ENCODE data around the gene ZNF365.
"Not testable (repeated sequence)": the region's sequence is repeated elsewhere in the genome, so short reads cannot be mapped to it uniquely, and the experiment has no call there.

The ZNF365 gene

GRCh38 chr10:62402508-62402907 lies 28.3 kb downstream of the ZNF365 start:
- H3K27me3 Mint-ChIP-seq: no peaks in the 10 kb centered on the region
- H3K9me3 Mint-ChIP-seq: peaks cover 4% of the 10 kb centered on the region
- no peak overlapping the region for H3K27ac Mint-ChIP-seq (ENCODE audit: low read depth)
- H3K36me3 Mint-ChIP-seq (ENCODE audit: insufficient read depth): peaks cover 4% of the 10 kb centered on the region
- no peaks in the 10 kb centered on the region for H3K4me1 Mint-ChIP-seq
- DNase-seq (ENCODE audit: low spot score in 2 of 2) (no peak), ATAC-seq (replicated peaks; ENCODE audit: extremely low read depth, poor library complexity, severe bottlenecking) (no peak)
- H3K4me3 Mint-ChIP-seq: no peak overlapping the region

- H3K4me3 Mint-ChIP-seq; H3K27ac Mint-ChIP-seq (ENCODE audit: low read depth); DNase-seq (ENCODE audit: low spot score in 2 of 2); H3K4me1 Mint-ChIP-seq; H3K36me3 Mint-ChIP-seq (ENCODE audit: insufficient read depth); ATAC-seq (replicated peaks; ENCODE audit: extremely low read depth, poor library complexity, severe bottlenecking): not testable (repeated sequence)
- H3K27me3 Mint-ChIP-seq: peaks cover 14% of the 10 kb centered on the region
- peaks cover 21% of the 10 kb centered on the region for H3K9me3 Mint-ChIP-seq
Measured at GRCh38 chr10:62410528-62410927, 36.4 kb downstream of the ZNF365 start.

GRCh38 chr10:62410934-62411333 lies 36.8 kb downstream of the ZNF365 start:
- not testable (repeated sequence) for H3K4me3 Mint-ChIP-seq; H3K27ac Mint-ChIP-seq (ENCODE audit: low read depth); DNase-seq (ENCODE audit: low spot score in 2 of 2); H3K4me1 Mint-ChIP-seq; H3K36me3 Mint-ChIP-seq (ENCODE audit: insufficient read depth); ATAC-seq (replicated peaks; ENCODE audit: extremely low read depth, poor library complexity, severe bottlenecking)
- peaks cover 21% of the 10 kb centered on the region for H3K9me3 Mint-ChIP-seq
- H3K27me3 Mint-ChIP-seq: peaks cover 18% of the 10 kb centered on the region

- Mint-ChIP-seq H3K36me3 (ENCODE audit: insufficient read depth) (peaks cover 2% of the 10 kb centered on the region), H3K27ac (ENCODE audit: low read depth) (no peak overlapping the region), H3K4me1 (no peaks in the 10 kb centered on the region), H3K9me3 (peaks cover 14% of the 10 kb centered on the region), H3K4me3 (no peak overlapping the region), H3K27me3 (peaks cover 23% of the 10 kb centered on the region)
- DNase-seq (ENCODE audit: low spot score in 2 of 2) (no peak), ATAC-seq (replicated peaks; ENCODE audit: extremely low read depth, poor library complexity, severe bottlenecking) (no peak)
Measured at GRCh38 chr10:62413048-62413447, 38.9 kb downstream of the ZNF365 start.

- no peak overlapping the region for H3K4me3 Mint-ChIP-seq
- H3K4me1 Mint-ChIP-seq: no peaks in the 10 kb centered on the region
- DNase-seq (ENCODE audit: low spot score in 2 of 2) (no peak), ATAC-seq (replicated peaks; ENCODE audit: extremely low read depth, poor library complexity, severe bottlenecking) (no peak)
- peaks cover 23% of the 10 kb centered on the region for H3K27me3 Mint-ChIP-seq
- H3K36me3 Mint-ChIP-seq (ENCODE audit: insufficient read depth): peaks cover 2% of the 10 kb centered on the region
- H3K9me3 Mint-ChIP-seq: peaks cover 11% of the 10 kb centered on the region
- no peak overlapping the region for H3K27ac Mint-ChIP-seq (ENCODE audit: low read depth)
Measured at GRCh38 chr10:62413652-62414051, 39.5 kb downstream of the ZNF365 start.

- peaks cover 23% of the 10 kb centered on the region for H3K27me3 Mint-ChIP-seq
- H3K4me3 Mint-ChIP-seq: no peak overlapping the region
- ATAC-seq (replicated peaks; ENCODE audit: extremely low read depth, poor library complexity, severe bottlenecking): no peak
- DNase-seq (ENCODE audit: low spot score in 2 of 2): no peak
- H3K27ac Mint-ChIP-seq (ENCODE audit: low read depth): no peak overlapping the region
- peaks cover 2% of the 10 kb centered on the region for H3K36me3 Mint-ChIP-seq (ENCODE audit: insufficient read depth)
- peaks cover 11% of the 10 kb centered on the region for H3K9me3 Mint-ChIP-seq
- no peaks in the 10 kb centered on the region for H3K4me1 Mint-ChIP-seq
Measured at GRCh38 chr10:62414359-62414758, 40.2 kb downstream of the ZNF365 start.

- Mint-ChIP-seq H3K4me1 (no peaks in the 10 kb centered on the region), H3K27me3 (no peaks in the 10 kb centered on the region), H3K9me3 (no peaks in the 10 kb centered on the region), H3K27ac (ENCODE audit: low read depth) (no peak overlapping the region), H3K4me3 (no peak overlapping the region), H3K36me3 (ENCODE audit: insufficient read depth) (no peaks in the 10 kb centered on the region)
- no peak for ATAC-seq (replicated peaks; ENCODE audit: extremely low read depth, poor library complexity, severe bottlenecking)
- DNase-seq (ENCODE audit: low spot score in 2 of 2): no peak
Measured at GRCh38 chr10:62422068-62422590, 48.0 kb downstream of the ZNF365 start.

- no peak for DNase-seq (ENCODE audit: low spot score in 2 of 2)
- ATAC-seq (replicated peaks; ENCODE audit: extremely low read depth, poor library complexity, severe bottlenecking): no peak
- no peak overlapping the region for H3K4me3 Mint-ChIP-seq
- H3K27me3 Mint-ChIP-seq: no peaks in the 10 kb centered on the region
- no peaks in the 10 kb centered on the region for H3K9me3 Mint-ChIP-seq
- no peaks in the 10 kb centered on the region for H3K4me1 Mint-ChIP-seq
- H3K36me3 Mint-ChIP-seq (ENCODE audit: insufficient read depth): no peaks in the 10 kb centered on the region
- no peak overlapping the region for H3K27ac Mint-ChIP-seq (ENCODE audit: low read depth)
Measured at GRCh38 chr10:62424026-62424425, 49.9 kb downstream of the ZNF365 start.

- H3K27ac Mint-ChIP-seq (ENCODE audit: low read depth): no peak overlapping the region
- ATAC-seq (replicated peaks; ENCODE audit: extremely low read depth, poor library complexity, severe bottlenecking) (no peak), DNase-seq (ENCODE audit: low spot score in 2 of 2) (no peak)
- no peaks in the 10 kb centered on the region for H3K4me1 Mint-ChIP-seq
- H3K4me3 Mint-ChIP-seq: no peak overlapping the region
- H3K36me3 Mint-ChIP-seq (ENCODE audit: insufficient read depth): no peaks in the 10 kb centered on the region
- H3K9me3 Mint-ChIP-seq: no peaks in the 10 kb centered on the region
- H3K27me3 Mint-ChIP-seq: no peaks in the 10 kb centered on the region
Measured at GRCh38 chr10:62426086-62426485, 51.9 kb downstream of the ZNF365 start.

- Mint-ChIP-seq H3K4me1 (no peaks in the 10 kb centered on the region), H3K27me3 (no peaks in the 10 kb centered on the region), H3K9me3 (no peaks in the 10 kb centered on the region), H3K36me3 (ENCODE audit: insufficient read depth) (no peaks in the 10 kb centered on the region), H3K27ac (ENCODE audit: low read depth) (no peak overlapping the region), H3K4me3 (no peak overlapping the region)
- no peak for DNase-seq (ENCODE audit: low spot score in 2 of 2)
- ATAC-seq (replicated peaks; ENCODE audit: extremely low read depth, poor library complexity, severe bottlenecking): no peak
Measured at GRCh38 chr10:62426600-62426999, 52.4 kb downstream of the ZNF365 start.

- DNase-seq (ENCODE audit: low spot score in 2 of 2) (no peak), ATAC-seq (replicated peaks; ENCODE audit: extremely low read depth, poor library complexity, severe bottlenecking) (no peak)
- Mint-ChIP-seq H3K27ac (ENCODE audit: low read depth) (no peak overlapping the region), H3K36me3 (ENCODE audit: insufficient read depth) (no peaks in the 10 kb centered on the region), H3K27me3 (no peaks in the 10 kb centered on the region), H3K4me1 (no peaks in the 10 kb centered on the region), H3K4me3 (no peak overlapping the region), H3K9me3 (no peaks in the 10 kb centered on the region)
Measured at GRCh38 chr10:62430881-62431280, 56.7 kb downstream of the ZNF365 start.

GRCh38 chr10:62433181-62433692 lies 59.1 kb downstream of the ZNF365 start:
- no peak for DNase-seq (ENCODE audit: low spot score in 2 of 2)
- Mint-ChIP-seq H3K9me3 (no peaks in the 10 kb centered on the region), H3K27ac (ENCODE audit: low read depth) (no peak overlapping the region), H3K4me3 (no peak overlapping the region), H3K27me3 (no peaks in the 10 kb centered on the region), H3K36me3 (ENCODE audit: insufficient read depth) (no peaks in the 10 kb centered on the region), H3K4me1 (peaks cover 6% of the 10 kb centered on the region)
- ATAC-seq (replicated peaks; ENCODE audit: extremely low read depth, poor library complexity, severe bottlenecking): no peak

GRCh38 chr10:62433901-62434300 lies 59.7 kb downstream of the ZNF365 start:
- DNase-seq (ENCODE audit: low spot score in 2 of 2) (no peak), ATAC-seq (replicated peaks; ENCODE audit: extremely low read depth, poor library complexity, severe bottlenecking) (no peak)
- Mint-ChIP-seq H3K27me3 (no peaks in the 10 kb centered on the region), H3K36me3 (ENCODE audit: insufficient read depth) (no peaks in the 10 kb centered on the region), H3K4me1 (peaks cover 6% of the 10 kb centered on the region), H3K27ac (ENCODE audit: low read depth) (no peak overlapping the region), H3K4me3 (no peak overlapping the region), H3K9me3 (no peaks in the 10 kb centered on the region)

Measured in central memory CD8-positive, alpha-beta T cell (primary cell).